Cardiac muscle cell (in vitro differentiated cells and primary cell): ENCODE measurements around the gene NRP2. TPM values are rescaled to one million over a fixed set of nuclear protein-coding genes. Genes with fewer than 3 reads are reported as not detected.

ENCODE experiments used
- DNase-seq, 2 donors: peaks; one replicate each; pipeline versions ENCODE4 v3.0.0 to v3.0.0-alpha.2; 2010 to 2017; ENCODE audit warnings: low read depth in 1 of 2, low spot score in 1 of 2
- H3K27ac ChIP-seq: fragments of 200-600 bp; sonication (generic); 2 replicates; pipeline ENCODE4 v1.5.1; 2016
- H3K27me3 ChIP-seq: fragments of 200-600 bp; sonication (generic); 2 replicates; pipeline ENCODE4 v1.6.0; 2016; ENCODE audit warnings: control low read depth
- H3K36me3 ChIP-seq: fragments of 200-600 bp; sonication (generic); 2 replicates; pipeline ENCODE4 v1.5.1; 2016; ENCODE audit warnings: control low read depth
- H3K4me1 ChIP-seq: fragments of 200-600 bp; sonication (generic); 2 replicates; pipeline ENCODE4 v1.8.1; 2017; ENCODE audit warnings: low read depth, mild to moderate bottlenecking, mixed run types
- H3K4me3 ChIP-seq: fragments of 200-600 bp; sonication (generic); 2 replicates; pipeline ENCODE4 v1.5.1; 2016; ENCODE audit warnings: mild to moderate bottlenecking
- H3K9me3 ChIP-seq: fragments of 200-600 bp; sonication (generic); 2 replicates; pipeline ENCODE4 v1.5.1; 2017; ENCODE audit warnings: low read depth, mild to moderate bottlenecking, control low read depth
- polyA plus RNA-seq: library from polyadenylated mRNA; unstranded; fragments of >200 nt; fragmentation: Nextera tagmentation; extraction: Ambion mirVana; gene quantifications from 2 replicates; pipeline ENCODE4 v1.2.1, GENCODE V29; 2016
- total RNA-seq: library from RNA; depleted of rRNA; stranded (reverse); fragments of >200 nt; gene quantifications from 2 replicates; pipeline ENCODE4 v1.2.3, GENCODE V29; 2016
- TF ChIP-seq, protein P1 (sequence below): IDR thresholded peaks from 2 replicates; pipeline ENCODE4 v1.5.1; 2012; ENCODE audit warnings: low read depth, mild to moderate bottlenecking, low read length

The NRP2 gene
- total and polyA plus RNA-seq, 2 experiments from 2014 or later, result 35.2 to 166 TPM

DNA sequence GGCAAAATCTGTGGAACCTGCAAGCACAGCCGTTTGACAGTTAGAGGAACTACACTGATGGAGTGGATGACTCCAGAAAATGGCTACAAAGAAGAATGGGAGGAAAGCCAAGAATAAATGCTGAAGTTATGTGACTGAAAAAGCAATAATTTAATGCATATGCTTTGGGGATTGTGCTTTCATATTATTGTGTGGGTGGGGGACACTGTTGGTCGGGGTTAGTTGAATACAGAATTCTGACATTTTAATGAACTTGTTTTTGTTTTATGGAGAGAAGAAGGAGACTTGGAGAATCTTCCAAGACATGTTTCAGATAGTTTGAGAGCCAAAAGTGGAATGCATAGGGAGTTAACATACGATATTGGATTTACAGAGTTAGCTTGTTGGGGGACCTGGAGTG, 68.5 kb downstream of the NRP2 start:
- Histone ChIP-seq H3K4me3 (no peak overlapping the region), H3K27ac (no peak overlapping the region), H3K9me3 (no peaks in the 10 kb centered on the region), H3K36me3 (peaks cover 25% of the 10 kb centered on the region), H3K4me1 (peaks cover 5% of the 10 kb centered on the region), H3K27me3 (no peaks in the 10 kb centered on the region)
- TF ChIP-seq, protein P1, sequence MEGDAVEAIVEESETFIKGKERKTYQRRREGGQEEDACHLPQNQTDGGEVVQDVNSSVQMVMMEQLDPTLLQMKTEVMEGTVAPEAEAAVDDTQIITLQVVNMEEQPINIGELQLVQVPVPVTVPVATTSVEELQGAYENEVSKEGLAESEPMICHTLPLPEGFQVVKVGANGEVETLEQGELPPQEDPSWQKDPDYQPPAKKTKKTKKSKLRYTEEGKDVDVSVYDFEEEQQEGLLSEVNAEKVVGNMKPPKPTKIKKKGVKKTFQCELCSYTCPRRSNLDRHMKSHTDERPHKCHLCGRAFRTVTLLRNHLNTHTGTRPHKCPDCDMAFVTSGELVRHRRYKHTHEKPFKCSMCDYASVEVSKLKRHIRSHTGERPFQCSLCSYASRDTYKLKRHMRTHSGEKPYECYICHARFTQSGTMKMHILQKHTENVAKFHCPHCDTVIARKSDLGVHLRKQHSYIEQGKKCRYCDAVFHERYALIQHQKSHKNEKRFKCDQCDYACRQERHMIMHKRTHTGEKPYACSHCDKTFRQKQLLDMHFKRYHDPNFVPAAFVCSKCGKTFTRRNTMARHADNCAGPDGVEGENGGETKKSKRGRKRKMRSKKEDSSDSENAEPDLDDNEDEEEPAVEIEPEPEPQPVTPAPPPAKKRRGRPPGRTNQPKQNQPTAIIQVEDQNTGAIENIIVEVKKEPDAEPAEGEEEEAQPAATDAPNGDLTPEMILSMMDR, result no peak
- no peak for DNase-seq

DNA sequence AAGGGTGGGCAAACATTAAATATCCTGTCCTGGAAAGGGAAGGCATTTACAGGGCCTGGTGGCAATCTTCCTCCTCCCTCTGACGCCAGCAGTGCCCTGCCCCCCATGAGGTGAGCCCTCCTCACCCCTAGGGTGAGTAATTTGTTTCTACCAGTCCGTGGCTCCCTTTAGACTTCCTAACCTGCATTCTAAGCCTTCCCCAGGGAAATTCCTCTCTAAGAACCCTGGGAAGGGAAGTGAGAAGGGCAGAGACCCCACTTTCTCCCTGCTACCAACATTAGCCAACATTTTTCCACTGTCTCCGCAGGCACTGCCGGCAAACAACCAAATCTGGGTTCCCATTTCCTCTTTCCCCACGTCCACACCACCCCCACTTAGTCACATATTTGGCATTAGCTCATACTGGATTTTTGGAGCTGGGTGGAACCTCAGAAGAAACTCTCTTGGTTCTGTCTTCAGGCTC, 69.3 kb downstream of the NRP2 start:
- no peaks in the 10 kb centered on the region for H3K9me3 ChIP-seq
- peaks cover 21% of the 10 kb centered on the region for H3K36me3 ChIP-seq
- H3K4me1 ChIP-seq, result peaks cover 10% of the 10 kb centered on the region
- no peak overlapping the region for H3K4me3 ChIP-seq
- TF ChIP-seq, protein P1, result no peak
- no peaks in the 10 kb centered on the region for H3K27me3 ChIP-seq
- DNase-seq, result no peak
- H3K27ac ChIP-seq, result no peak overlapping the region

DNA sequence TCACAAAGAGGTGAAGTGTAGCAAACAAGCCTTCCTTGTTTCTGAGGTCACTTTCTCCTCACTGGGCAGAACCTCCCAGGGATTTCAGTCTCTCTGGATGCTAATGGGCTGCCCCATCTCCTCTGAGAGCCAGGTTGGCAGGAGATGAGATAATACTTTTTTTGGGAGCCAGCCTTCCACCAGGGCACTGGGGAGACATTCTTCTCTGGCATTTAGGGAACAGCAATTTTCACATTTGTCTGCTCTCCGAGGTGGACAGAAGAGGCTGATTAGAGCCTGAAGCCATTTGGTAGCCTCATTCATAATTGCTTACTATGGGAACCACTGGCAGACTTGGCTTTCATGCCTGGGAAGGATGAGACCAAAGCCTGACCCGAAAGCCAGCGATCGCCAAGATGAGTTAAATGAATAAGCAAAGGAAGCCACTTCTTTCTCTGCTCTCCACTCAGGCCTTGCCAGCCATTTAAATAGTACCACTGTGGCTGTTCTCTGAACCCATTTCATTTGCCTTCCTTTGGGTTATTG, 70.1 kb downstream of the NRP2 start:
- no peak overlapping the region for H3K27ac ChIP-seq
- H3K27me3 ChIP-seq, result no peaks in the 10 kb centered on the region
- DNase-seq, result no peak
- TF ChIP-seq, protein P1, result no peak
- H3K9me3 ChIP-seq, result no peaks in the 10 kb centered on the region
- H3K4me1 ChIP-seq, result peaks cover 11% of the 10 kb centered on the region
- no peak overlapping the region for H3K4me3 ChIP-seq
- H3K36me3 ChIP-seq, result peaks cover 17% of the 10 kb centered on the region

GRCh38 chr2:205752924-205753323, 70.6 kb downstream of the NRP2 start:
- peaks cover 16% of the 10 kb centered on the region for H3K4me1 ChIP-seq
- H3K9me3 ChIP-seq, result no peaks in the 10 kb centered on the region
- H3K27ac ChIP-seq, result no peak overlapping the region
- H3K4me3 ChIP-seq, result no peak overlapping the region
- no peak for DNase-seq
- TF ChIP-seq, protein P1, result no peak
- no peaks in the 10 kb centered on the region for H3K27me3 ChIP-seq
- peaks cover 15% of the 10 kb centered on the region for H3K36me3 ChIP-seq

DNA sequence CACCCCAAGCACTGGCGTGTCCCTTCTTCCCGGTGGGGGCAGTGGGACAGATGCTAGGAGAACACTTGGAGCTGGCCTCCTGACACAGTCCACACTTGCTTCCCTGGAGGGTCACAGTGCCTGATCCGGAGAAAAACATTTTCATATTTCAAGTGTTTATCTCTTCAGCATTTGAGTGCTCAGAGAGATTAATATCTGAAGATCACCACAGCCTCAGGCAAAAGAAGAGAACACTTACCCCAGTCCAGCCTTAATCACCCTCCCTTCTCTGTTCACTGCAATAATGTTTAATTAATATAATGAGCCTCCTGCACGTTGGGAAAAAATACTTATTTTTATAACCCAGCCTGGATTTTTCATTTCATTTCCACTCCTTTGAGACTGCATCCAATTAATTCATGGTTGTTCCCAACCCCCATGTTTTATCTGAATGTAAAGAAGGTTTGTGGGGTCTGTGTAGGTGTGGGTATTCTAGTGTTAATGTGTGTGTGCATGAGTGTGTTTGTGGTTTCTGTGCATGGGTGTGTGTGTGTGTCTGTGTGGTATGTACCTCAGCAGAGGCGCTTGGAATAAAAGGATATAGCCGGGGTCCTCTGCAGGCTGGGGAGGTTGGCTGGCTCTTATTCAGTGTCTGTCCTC, 72.1 kb downstream of the NRP2 start:
- peaks cover 16% of the 10 kb centered on the region for H3K4me1 ChIP-seq
- no peak for DNase-seq
- H3K36me3 ChIP-seq, result peaks cover 15% of the 10 kb centered on the region
- no peak overlapping the region for H3K27ac ChIP-seq
- H3K9me3 ChIP-seq, result no peaks in the 10 kb centered on the region
- H3K4me3 ChIP-seq, result no peak overlapping the region
- no peaks in the 10 kb centered on the region for H3K27me3 ChIP-seq
- TF ChIP-seq, protein P1, result no peak
